HG03378 (cell line): ENCODE results near the gene SMTN.
"Not testable (repeated sequence)": the region's sequence is repeated elsewhere in the genome, so short reads cannot be mapped to it uniquely, and the experiment has no call there.

Experiments
- ATAC-seq: cut with Tn5 transposase; IDR thresholded peaks from one replicate; pipeline ENCODE4 v1.9.1; 2021; ENCODE audit warnings: mild to moderate bottlenecking, moderate library complexity; ENCODE audit not compliant: unreplicated experiment

Gene SMTN

GRCh38 chr22:31089160-31090100, 8.3 kb downstream of the SMTN start:
- no peak for ATAC-seq

- ATAC-seq: no peak
Measured at GRCh38 chr22:31090217-31091085, 9.3 kb downstream of the SMTN start.

- no peak for ATAC-seq
Measured at GRCh38 chr22:31091106-31091975, 10.2 kb downstream of the SMTN start.

DNA sequence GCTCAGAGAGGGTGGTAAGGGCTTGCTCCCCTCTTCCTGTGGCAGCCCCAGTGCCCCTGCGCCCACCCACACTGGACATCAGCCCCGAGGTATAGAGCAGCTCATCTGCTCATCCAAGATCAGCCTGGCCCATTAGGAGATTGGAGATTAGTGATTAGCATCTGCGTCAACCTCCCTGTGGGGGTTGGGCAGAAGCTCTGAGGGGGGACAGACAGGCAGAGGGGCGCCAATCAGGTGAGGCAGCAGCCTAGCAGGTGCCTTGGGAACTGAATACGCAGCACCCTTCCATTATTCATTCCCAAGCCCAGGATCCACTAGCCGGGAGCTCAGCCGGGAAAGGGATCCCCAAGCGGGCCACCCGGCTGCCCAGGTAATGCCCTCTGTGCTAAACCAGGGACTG, 11.0 kb downstream of the SMTN start:
- ATAC-seq: no peak

- no peak for ATAC-seq
Measured at GRCh38 chr22:31093086-31093850, 12.2 kb downstream of the SMTN start.

GRCh38 chr22:31094021-31094551, 13.0 kb downstream of the SMTN start:
- no peak for ATAC-seq

DNA sequence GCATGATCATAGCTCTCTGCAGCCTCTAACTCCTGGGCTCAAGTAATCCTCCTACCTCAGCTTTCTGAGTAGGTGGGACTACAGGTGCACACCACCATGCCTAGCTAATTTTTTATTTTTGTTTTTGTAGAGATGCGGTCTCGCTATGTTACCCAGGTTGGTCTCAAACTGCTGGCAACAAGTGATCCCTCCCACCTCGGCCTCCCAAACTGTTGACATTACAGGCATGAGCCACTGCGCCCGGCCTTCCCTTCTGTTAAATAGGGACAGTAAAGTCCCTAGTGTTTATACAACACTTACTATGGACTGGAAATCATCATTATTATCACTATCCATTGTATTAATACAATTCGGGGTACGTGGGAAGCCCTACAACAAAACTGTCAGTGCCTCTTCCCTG, 13.6 kb downstream of the SMTN start:
- no peak for ATAC-seq

DNA sequence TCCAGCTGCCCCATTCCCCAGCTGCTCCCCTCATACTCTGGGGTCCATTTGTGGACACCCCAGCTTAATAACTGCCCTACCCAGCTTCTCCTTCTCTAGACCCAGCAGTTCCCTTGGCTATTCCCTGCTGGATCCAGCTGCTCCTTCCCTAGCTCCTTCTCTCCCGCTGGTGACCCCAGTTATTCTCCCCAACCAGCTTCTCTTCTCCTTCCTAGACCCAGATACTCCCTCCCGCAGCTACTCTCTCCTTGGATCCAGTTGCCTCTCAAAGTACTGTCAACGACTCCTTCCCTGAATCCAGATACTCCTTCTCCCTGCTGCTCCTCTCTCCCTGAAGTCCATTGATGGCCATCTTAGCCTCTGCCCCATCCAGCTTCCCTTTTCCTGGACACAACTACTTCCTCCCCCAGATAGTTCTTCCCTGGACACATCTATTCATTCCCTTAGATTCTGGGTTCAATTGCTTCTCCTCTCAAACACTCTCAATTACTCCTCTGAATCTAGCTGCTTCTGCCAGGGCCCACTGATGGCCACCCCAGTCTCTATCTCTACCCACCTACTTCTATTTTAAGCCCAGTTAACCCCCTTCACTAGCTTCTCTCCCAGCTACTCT, 14.6 kb downstream of the SMTN start:
- no peak for ATAC-seq

DNA sequence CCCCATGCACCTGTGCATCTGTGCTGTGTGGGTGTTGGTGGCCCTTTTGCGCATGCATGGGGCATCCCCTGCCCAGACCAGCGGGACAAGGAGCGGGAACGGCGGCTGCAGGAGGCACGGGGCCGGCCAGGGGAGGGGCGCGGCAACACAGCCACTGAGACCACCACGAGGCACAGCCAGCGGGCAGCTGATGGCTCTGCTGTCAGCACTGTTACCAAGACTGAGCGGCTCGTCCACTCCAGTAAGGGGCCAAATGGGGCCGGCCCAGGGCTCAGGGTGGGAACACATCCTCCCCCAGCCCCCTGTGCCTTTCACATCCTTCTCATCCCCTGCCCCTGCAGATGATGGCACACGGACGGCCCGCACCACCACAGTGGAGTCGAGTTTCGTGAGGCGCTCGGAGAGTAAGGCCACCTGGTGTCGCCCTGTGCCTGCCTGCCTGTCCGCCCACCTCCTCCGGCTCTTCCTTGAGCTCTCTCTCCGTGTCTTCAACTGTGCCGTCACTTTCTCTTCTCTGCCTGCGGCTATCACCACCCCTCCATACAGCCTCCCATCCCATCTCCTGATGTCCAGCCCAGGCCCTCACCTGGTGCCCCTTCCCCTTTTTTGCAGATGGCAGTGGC, 15.7 kb downstream of the SMTN start:
- ATAC-seq: no peak

DNA sequence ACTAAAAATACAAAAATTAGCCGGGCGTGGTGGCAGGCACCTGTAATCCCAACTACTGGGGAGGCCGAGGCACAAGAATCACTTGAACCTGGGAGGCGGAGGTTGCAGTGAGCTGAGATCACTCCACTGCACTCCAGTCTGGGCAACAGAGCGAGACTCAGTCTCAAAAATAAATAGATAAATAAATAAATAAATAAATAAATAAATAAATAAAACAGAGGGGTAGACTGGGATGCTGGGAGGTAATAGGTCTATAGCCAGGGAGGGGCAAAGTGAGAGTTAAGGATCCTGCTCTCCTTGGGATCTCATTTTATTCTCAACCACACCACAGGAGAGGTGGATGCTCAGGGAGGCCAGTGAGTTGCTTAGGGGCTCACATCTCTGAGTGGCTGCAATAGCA, 16.4 kb downstream of the SMTN start:
- not testable (repeated sequence) for ATAC-seq

- ATAC-seq: no peak
Measured at GRCh38 chr22:31097941-31098631, 17.0 kb downstream of the SMTN start.

GRCh38 chr22:31098632-31099110, 17.6 kb downstream of the SMTN start:
- ATAC-seq: no peak

GRCh38 chr22:31099386-31099785, 18.3 kb downstream of the SMTN start:
- no peak for ATAC-seq

DNA sequence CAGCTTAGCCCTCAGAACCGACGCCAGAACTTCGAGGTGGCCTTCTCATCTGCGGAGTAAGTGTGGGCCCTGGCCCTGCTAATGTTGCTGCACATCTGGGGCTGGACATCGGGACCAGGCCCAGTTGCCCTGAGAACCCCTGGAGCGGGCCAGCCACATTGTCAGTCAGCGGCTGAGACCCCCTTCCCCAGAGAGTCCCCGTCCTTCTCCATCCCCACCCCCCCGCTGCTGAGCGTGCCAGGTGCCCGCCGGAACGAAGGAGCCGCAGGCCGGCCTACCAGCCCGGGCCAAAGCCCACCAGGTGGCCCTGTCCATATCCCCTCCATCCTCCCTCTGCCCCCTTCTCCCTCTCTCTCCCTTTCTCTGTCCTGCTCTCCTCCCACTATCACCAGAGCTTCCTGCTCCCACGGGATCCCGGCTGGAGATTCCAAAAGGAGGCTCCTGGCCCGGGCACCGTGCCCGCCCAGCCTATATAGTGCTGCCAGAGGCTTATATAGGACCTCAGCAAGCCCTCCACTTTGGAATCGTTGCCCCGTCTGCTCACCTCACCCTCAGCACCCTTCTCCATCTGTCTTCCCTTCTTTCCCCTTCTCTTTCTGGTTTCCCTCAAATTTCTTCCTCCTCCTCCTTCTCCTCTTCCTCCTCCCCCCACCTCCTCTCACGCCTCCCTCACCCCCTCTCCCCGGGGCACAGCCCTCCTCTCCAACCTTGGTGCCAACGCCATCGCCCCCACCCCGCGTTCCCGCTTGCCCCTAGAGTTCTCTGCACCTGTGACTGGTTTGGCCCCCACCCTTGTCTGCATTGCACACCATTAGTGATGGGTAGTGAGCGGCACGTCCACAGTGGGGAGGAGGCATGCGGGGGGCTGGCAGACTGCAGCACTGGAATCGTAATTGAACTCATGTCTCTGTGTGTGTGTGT, 19.0 kb downstream of the SMTN start:
- ATAC-seq: no peak

- ATAC-seq: no peak
Measured at GRCh38 chr22:31100762-31101525, 19.8 kb downstream of the SMTN start.

- ATAC-seq: no peak
Measured at GRCh38 chr22:31102441-31103081, 21.4 kb downstream of the SMTN start.
